ENCODE results near the gene SNED1. TPM values are rescaled to one million over a fixed set of nuclear protein-coding genes. Genes with fewer than 3 reads are reported as not detected.

SNED1 gene
- total RNA-seq, 1 donor from 2014 or later = 6.1 TPM

GRCh38 chr2:241020201-241020600 lies 21.8 kb downstream of the SNED1 start:
- Histone ChIP-seq H3K9me3 (replicated peaks) (peaks cover 30% of the 10 kb centered on the region), H3K4me3 (no peak overlapping the region), H3K27me3 (ENCODE audit: low read depth) (no peaks in the 10 kb centered on the region), H3K36me3 (peaks cover 8% of the 10 kb centered on the region), H3K27ac (replicated peaks) (no peak overlapping the region), H3K4me1 (no peaks in the 10 kb centered on the region)
- intact Hi-C loops (cut with micrococcal nuclease) = no loop called here
- TF ChIP-seq CTCF (IDR thresholded peaks at IDR 0.05; ENCODE audit: borderline replicate concordance) = no peak
- DNase-seq = no peak

- peaks cover 8% of the 10 kb centered on the region for H3K36me3 ChIP-seq
- no peak overlapping the region for H3K4me3 ChIP-seq
- no peak overlapping the region for H3K27ac ChIP-seq (replicated peaks)
- TF ChIP-seq CTCF (IDR thresholded peaks at IDR 0.05; ENCODE audit: borderline replicate concordance) = no peak
- peaks cover 35% of the 10 kb centered on the region for H3K9me3 ChIP-seq (replicated peaks)
- H3K4me1 ChIP-seq = no peaks in the 10 kb centered on the region
- intact Hi-C loops (cut with micrococcal nuclease) = no loop called here
- DNase-seq = no peak
- no peaks in the 10 kb centered on the region for H3K27me3 ChIP-seq (ENCODE audit: low read depth)
Measured at GRCh38 chr2:241020629-241021190, 22.3 kb downstream of the SNED1 start.

GRCh38 chr2:241025639-241026038 lies 27.2 kb downstream of the SNED1 start:
- intact Hi-C loops (cut with micrococcal nuclease) = no loop called here
- Histone ChIP-seq H3K27me3 (ENCODE audit: low read depth) (no peaks in the 10 kb centered on the region), H3K9me3 (replicated peaks) (peaks cover 50% of the 10 kb centered on the region)

GRCh38 chr2:241029599-241030332 lies 31.3 kb downstream of the SNED1 start:
- H3K27me3 ChIP-seq (ENCODE audit: low read depth) = no peaks in the 10 kb centered on the region
- DNase-seq = no peak
- peaks cover 35% of the 10 kb centered on the region for H3K36me3 ChIP-seq
- H3K27ac ChIP-seq (replicated peaks) = no peak overlapping the region
- no peak for TF ChIP-seq CTCF (IDR thresholded peaks at IDR 0.05; ENCODE audit: borderline replicate concordance)
- no peaks in the 10 kb centered on the region for H3K4me1 ChIP-seq
- peaks cover 25% of the 10 kb centered on the region for H3K9me3 ChIP-seq (replicated peaks)
- intact Hi-C loops (cut with micrococcal nuclease) = no loop called here
- no peak overlapping the region for H3K4me3 ChIP-seq

More at GRCh38 chr2:241025639-241026038, 27.2 kb downstream of the SNED1 start:
- no peak for DNase-seq
- H3K36me3 ChIP-seq = peaks cover 9% of the 10 kb centered on the region
- H3K27ac ChIP-seq (replicated peaks) = no peak overlapping the region
- no peaks in the 10 kb centered on the region for H3K4me1 ChIP-seq
- no peak overlapping the region for H3K4me3 ChIP-seq
- no peak for TF ChIP-seq CTCF (IDR thresholded peaks at IDR 0.05; ENCODE audit: borderline replicate concordance)

- intact Hi-C loops (cut with micrococcal nuclease) = no loop called here
- Histone ChIP-seq H3K4me1 (no peaks in the 10 kb centered on the region), H3K4me3 (no peak overlapping the region), H3K27me3 (ENCODE audit: low read depth) (no peaks in the 10 kb centered on the region), H3K27ac (replicated peaks) (no peak overlapping the region), H3K9me3 (replicated peaks) (peaks cover 19% of the 10 kb centered on the region), H3K36me3 (peaks cover 37% of the 10 kb centered on the region)
- DNase-seq = no peak
- TF ChIP-seq CTCF (IDR thresholded peaks at IDR 0.05; ENCODE audit: borderline replicate concordance) = no peak
Measured at GRCh38 chr2:241030333-241030680, 31.9 kb downstream of the SNED1 start.

All from left ventricle myocardium inferior (tissue), 1 donor.